NCI-H82 treated with DMSO at 0.1 percent for 48 hours (cell line): ENCODE measurements around the gene GALNT9.

ENCODE experiments used
- DNase-seq: peaks from one replicate; lab custom pipeline; 2025; ENCODE audit not compliant: unreplicated experiment; lab: John Stamatoyannopoulos, UW

GALNT9 gene

GRCh38 chr12:132344601-132345000 lies 15.2 kb upstream of the GALNT9 start:
- no peak for DNase-seq

DNA sequence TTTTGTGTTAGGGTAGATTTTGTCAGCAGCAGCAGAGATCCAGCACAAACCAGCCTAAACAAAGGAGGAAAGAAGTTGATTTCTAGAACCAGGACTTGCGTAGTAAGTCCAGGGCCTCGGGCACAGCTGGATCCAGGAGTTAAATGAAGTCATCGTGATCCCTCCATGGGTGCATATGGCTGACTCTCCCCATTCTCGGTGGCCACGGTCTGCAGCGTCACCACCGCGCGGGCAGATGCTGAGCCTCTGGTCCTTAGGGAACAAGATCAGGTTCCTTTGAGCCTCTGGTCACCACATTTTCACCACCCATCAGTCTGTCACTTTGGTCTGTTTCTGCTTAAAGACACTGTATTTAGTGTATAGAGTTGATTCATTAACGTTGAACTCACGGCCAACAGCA lies 14.8 kb upstream of the GALNT9 start:
- DNase-seq: no peak

GRCh38 chr12:132343294-132344004 lies 14.1 kb upstream of the GALNT9 start:
- no peak for DNase-seq

GRCh38 chr12:132342251-132343227 lies 13.2 kb upstream of the GALNT9 start:
- DNase-seq: no peak

- no peak for DNase-seq
Measured at GRCh38 chr12:132341318-132342050, 12.1 kb upstream of the GALNT9 start.

DNA sequence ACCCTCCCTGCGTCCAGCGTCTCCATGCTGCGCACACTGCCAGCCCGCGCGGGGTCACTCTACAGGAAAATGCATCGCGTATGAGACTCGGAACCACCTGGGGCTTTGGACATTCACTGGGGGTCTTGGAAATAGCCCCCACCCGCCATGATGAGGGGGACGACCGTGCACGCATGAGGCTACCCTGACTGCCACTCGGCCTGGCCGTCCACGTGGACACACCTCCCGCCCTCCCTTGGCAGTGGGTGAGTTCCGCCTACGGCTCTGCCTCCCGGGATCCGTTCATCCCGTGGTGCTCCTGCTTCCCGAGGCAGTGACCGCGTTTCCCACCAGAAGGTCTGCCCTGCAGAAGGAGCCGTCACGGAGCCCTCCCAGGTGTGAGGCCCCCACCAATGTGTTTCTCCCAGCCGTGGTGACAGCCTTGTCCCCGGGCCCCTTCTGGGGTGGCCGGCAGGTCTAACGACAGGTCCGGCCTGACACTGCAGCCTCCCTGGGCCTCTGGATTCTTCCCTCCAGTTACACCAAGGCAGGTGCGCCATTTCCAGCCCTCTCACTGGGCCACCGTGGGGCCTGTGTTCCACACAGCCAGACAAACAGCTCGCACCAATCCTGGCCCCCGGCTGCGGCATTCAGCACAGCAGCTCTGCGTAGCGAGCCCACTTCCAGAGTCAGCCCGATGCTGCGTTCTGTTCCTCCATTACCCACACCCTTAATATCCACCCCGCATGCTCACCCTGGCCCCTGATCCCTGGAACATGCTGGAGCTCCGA lies 11.1 kb upstream of the GALNT9 start:
- no peak for DNase-seq

DNA sequence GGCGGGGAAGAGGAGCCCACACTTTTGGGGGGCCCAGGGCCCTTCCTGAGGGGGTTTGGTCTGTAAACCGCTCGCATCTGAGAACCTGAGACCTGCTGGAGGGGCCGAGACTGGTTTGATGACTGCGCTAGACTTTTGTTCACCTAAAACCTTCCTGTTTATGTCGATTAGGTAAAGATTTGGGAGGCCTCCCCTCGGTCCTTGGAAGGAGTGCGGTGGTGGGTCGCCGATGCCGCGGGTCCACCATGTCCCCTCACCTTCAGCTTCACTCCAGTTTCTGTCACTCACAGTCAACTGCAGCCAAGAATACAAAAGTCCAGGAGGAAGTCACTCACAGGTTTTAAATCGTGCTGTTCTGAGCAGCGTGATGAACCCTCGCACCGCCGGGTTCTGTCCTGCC lies 10.5 kb upstream of the GALNT9 start:
- DNase-seq: no peak

DNA sequence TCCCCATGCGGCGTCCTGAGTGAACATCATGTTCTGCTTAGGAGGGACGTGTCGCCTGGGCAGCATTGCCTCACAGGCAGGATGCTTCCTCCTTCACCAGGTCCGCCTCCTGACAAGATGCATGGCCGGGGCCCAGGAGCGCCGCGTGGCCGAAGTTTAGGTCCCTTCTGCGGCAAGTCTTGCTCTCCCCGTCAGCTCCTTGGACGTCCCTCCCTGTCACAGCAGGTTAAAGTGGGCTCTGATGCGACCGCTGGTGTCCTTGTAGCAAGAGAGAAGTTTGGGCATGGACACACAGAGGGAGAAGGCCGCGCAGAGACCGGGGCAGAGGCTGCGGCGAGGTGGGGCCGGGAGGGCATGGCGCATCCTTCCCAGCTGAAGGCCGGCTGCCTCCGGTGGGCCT lies 9.4 kb upstream of the GALNT9 start:
- DNase-seq: no peak

DNA sequence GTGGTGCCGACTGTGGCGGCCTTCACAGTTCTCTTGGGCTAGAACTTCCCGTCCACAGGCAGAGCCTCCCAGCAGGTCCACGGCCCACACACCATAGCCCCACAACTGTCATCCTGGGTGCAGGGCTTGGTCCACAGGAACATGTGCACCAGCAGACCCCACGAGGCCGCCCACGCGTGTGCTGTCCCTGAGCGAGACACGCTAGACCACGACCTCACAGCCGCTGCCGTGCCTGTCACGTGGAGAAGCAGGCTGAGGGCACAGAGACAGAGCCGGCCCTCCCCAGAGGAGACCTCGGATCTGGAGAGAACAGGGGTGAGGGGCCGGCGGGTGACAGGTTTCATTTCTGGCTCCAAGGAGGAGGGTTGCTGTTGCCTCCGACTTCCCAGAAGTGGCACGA lies 8.9 kb upstream of the GALNT9 start:
- DNase-seq: no peak

- no peak for DNase-seq
Measured at GRCh38 chr12:132337557-132337956, 8.2 kb upstream of the GALNT9 start.

- no peak for DNase-seq
Measured at GRCh38 chr12:132336451-132337413, 7.3 kb upstream of the GALNT9 start.

- no peak for DNase-seq
Measured at GRCh38 chr12:132335179-132335756, 5.9 kb upstream of the GALNT9 start.

GRCh38 chr12:132333766-132334165 lies 4.4 kb upstream of the GALNT9 start:
- DNase-seq: no peak

GRCh38 chr12:132333273-132333672 lies 3.9 kb upstream of the GALNT9 start:
- no peak for DNase-seq

DNA sequence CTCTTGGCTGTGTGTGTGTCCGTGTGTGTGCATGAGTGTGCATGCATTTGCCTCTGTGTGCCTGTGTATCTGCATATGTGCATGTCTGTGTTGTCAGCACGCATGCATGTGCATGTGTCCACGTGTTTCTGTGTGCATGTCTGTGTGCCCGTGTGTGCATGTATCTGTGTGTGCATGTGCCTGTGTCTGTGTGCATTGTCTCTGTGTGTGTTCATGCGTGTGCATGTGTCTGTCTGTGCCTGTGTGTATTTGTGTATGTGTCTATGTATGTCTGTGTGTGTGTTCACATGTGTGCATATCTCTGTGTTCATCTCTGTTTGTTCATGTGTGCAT lies 1.1 kb upstream of the GALNT9 start:
- no peak for DNase-seq

- DNase-seq: no peak
Measured at GRCh38 chr12:132329720-132330548, 545 bp upstream of the GALNT9 start.

DNA sequence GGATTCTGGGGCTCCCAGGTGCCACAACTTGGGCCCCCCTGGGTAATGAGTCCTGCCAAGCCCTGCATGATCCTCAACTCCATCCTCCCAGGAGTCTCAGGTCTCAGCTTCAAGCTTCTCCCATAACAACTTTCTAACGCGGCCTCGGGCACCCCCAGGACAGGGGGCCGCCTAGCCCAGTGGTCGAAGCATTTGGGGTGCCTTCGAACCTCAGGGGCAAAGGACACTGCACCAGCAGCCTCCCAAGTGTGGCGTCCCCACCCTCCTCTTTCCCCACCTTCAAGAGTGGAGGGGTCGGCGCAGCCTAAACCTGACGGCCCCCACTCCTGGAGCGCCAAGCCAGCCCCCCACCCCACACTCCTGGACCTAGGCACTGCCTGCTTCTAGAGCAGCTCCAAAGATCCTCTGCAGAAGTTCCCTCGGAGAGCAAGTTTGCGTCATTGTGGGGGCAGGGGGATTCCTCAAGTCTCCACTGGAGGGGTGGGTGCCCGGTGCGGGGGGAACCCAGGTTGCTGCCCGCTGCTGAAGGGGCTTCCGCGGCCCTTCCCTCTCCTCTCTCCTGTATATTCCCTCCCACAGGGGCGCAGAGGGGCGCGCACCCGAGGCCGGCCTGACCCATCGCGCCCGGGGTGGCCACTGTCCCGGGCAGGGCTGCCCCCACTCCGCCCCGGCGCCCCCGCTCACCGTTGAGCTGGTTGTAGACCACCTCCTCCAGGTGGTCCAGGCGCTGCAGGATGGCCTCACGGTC lies 933 bp downstream of the GALNT9 start:
- no peak for DNase-seq
